ENCODE results near the gene OSM.

- TF ChIP-seq CTCF (IDR thresholded peaks at IDR 0.05; ENCODE audit: extremely low read depth in 1 of 2, insufficient read depth in 1 of 2, low read depth in 1 of 2, low read length in 2 of 2) (no peak), EZH2 (IDR thresholded peaks at IDR 0.05; ENCODE audit: borderline replicate concordance, low read depth, low read length, severe bottlenecking) (no peak), MAX (IDR thresholded peaks at IDR 0.05; ENCODE audit: insufficient read depth, insufficient read length) (no peak), POLR2AphosphoS5 (IDR thresholded peaks at IDR 0.05; ENCODE audit: insufficient read depth, low read depth, low read length) (no peak), JUN (IDR thresholded peaks at IDR 0.05; ENCODE audit: borderline replicate concordance, insufficient read depth, insufficient read length, low read depth) (no peak), FOS (IDR thresholded peaks at IDR 0.05; ENCODE audit: borderline replicate concordance, insufficient read depth, low read length) (no peak), POLR2A (IDR thresholded peaks at IDR 0.05; ENCODE audit: low read depth, low read length) (no peak)
Observed at GRCh38 chr22:30301995-30302809, 35.6 kb upstream of the OSM start.

Measured in endothelial cell of umbilical vein (primary cell).